HG02840 (cell line): ENCODE data around the gene EEF1G.
A peak's percentile ranks its signal among the peaks of the same experiment; 100 is the strongest.

ENCODE experiments used
- ATAC-seq: cut with Tn5 transposase; IDR thresholded peaks from one replicate; pipeline ENCODE4 v1.9.1; 2021; ENCODE audit warnings: mild to moderate bottlenecking, moderate library complexity, moderate number of reproducible peaks; ENCODE audit not compliant: unreplicated experiment, low FRiP score

EEF1G gene

DNA sequence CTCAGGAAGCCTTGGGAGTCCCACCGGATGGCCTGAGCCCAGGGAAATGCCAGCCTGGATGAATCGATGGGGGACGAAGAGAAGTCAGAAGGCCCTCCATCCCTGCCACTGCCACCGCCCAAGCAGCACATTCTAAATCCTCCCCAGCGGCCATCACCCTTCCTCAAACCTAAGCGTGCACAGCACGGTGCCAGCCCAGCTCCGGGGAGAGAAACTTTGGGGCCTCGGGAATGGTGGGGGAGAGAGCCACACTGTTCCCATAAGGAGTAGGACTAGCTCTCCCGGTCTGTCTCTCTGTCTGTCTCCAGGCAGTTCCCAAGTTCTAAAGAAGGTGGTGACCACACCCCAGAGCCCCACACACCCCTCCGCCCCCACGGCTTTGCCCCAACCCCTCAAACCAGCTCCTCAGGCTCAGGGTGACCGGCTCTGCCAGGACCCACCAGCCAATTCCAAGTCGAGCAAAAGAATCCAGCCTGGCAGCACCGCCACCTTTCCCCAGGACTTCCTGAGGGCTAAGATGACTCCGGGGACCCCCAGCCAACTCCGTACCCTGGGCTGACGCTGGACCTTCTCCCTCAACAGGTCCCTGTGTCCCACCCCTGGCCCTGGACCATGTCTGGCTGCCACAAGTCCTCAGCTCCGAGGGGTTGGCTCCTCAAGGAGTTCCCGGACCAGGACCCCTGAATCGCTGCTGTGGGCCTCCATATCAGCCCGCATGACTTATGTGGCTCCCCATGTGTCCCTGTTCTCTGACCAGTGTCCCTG, 29.8 kb downstream of the EEF1G start:
- no peak for ATAC-seq

DNA sequence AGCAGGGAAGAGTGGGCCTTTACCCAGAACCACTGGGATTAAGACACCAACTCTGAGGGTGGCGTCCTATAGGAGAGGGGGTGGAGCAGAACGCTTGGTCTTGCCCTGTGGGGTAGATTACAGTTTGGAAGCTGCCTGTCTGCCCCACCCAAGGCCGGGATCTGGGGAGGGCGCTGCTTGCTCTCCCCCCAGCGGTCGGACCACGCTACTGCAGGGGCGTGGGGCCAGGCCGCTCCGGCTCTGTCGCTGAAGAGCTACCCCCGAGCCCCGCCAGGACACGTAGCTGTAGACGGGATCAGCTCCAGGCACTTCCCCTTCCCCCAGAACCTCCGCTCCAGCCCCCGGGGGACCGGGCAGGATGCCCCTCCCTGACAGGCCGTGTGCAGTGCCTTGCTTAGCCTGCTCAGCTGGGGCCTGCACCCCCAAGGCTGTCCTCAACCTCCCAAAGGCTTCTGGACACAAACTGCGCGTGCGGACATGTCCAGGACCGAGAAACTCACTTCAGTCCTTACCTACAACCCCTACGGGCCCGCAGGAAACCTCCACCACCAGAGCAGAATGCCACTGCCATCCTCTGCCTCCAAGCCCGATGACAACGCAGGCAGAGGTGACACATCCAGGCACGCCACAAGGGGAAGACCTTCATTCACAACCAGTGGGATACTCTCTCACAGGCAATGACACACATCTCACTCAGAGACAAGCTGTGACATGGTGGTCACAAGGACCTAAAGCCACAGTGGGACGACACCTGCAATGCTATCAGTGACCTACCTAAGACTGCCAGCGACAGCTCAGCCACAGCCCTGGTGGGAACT, 30.7 kb downstream of the EEF1G start:
- ATAC-seq, result no peak

DNA sequence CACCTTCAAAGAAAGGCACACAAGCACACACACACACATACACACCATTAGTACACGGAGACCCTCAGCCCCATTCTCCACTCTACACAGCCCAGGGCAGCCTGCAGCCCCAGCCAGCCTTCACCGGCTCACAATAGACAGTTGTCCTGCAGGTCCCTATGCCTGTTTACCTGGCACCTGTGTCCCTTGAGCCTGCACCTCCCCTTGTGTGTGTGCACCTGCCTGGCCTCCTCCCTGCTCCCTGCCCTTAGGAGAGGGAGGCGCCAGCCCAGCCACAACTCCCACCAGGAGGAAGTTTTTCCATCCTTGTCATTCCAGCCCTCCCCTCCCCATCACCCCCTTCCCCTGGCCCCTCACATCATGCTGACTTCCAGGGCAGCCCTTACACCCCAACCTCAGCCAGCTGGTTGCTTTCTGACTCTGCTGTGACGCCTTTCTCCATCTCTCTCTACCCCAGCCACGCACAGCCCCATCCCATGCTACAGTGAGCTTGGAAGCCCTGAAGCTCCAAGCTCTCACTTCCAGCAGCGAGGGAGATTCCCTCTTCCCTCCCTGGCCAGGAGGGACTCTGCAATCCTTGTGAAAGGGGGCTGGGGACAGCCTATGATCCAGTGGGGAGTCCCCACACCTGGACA, 31.5 kb downstream of the EEF1G start:
- ATAC-seq, result no peak

DNA sequence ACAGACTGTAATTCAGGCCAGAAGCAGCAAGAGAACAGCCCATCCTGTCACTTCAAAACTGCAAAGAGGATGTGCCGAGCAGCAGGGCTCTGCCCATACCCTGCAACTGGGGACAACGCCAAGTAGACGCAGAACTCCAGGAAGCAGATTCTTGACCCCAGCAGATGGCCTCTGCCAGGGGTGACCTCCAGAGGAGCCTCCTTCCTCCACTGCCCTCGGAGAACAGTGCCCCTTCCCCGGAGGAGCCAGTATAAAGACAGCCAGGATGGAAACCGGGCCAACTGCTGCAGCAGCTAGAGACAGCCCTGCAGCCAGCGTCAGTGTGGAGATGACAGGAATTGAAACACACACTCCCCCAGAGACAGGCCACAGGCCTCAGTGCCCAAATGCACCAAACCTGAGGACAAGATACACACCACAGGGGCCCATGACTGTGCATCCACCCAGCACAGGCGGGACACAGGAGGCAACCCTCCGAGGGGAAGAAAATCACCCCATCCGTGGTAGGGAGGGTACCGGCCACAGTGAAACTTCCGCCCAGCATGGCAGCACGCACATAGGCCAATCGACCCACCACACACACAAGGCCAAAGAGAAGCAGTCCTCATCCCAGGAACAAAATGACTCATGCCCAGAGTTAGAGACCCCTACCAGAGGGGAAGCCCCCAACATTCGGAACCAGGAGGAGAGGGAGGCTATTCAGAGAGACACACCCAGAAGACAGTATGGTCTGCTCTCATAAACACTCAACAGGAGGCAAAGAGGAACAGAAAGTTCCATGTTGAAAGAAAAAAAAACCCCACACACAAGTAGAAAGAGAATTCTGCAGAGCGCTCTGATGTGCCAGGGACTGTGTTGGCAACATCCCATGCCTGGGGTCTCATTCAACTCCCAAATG, 32.6 kb downstream of the EEF1G start:
- ATAC-seq, result peak; percentile 43

DNA sequence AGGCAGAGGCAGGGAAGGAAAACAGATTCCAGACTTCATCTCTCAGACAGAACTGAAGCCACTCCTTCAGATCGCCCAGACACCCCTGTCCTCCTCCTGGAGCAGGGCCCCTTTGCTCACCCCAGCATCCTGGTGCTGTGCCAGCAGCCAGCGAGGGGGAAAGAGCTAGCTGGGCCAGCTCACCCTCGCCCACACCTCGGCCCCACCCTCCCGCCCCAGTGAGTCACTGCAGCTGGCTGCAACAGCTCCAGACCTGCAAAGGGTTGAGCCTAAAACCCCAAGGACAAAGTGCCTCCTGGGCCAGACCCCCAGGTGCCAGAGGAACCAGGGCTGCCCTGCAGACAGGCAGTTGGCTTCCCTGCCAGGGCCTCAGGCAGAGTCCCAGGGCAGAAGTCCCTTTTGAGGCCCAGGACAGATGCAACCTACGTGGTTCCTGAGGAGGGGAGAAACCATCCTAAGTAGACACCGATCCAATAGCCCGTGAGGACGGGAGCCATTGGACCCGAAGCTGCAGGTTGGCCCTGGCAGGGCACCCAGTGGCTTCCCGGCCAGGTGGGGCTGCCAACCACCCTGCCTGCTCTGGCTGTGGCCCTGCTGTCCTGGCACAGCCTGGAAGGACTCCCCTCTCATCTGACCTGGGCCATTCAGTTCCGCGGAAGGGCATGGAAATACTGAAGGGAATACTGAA, 34.3 kb downstream of the EEF1G start:
- no peak for ATAC-seq

DNA sequence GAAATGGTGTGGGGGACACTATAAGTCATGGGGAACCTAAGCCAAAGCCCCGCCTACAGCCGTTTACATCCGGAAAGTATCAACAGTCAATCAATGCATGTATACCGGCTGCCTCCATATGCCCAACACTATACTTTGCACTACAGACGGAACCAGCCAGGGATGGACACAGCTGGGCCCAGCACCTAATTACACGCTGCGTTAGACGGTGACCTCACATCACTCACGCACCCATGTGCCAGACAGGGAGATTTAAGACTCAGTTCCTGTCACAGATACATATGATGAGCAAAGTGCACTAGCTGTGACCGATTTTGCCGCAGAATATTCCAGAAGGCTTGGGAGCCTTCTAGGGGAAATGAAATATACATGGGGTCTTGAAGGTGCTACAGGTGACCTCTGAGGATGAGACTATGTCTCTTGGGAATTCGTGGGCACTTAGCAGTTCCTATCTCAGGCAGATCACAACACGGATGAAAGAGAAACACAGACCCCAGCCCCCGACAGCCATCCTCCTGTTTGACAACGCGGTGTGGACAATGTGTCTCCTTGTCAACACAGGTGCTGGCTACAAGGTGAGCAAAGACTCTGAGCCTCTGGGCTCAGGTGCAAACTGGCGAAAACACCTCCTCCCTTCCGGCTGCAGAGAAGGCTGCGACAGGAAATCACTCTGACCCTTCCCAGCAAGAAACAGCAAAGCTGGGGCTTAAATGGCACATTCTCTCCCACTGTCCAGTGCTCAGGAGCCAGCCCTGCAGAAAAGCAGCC, 35.0 kb downstream of the EEF1G start:
- ATAC-seq, result no peak

DNA sequence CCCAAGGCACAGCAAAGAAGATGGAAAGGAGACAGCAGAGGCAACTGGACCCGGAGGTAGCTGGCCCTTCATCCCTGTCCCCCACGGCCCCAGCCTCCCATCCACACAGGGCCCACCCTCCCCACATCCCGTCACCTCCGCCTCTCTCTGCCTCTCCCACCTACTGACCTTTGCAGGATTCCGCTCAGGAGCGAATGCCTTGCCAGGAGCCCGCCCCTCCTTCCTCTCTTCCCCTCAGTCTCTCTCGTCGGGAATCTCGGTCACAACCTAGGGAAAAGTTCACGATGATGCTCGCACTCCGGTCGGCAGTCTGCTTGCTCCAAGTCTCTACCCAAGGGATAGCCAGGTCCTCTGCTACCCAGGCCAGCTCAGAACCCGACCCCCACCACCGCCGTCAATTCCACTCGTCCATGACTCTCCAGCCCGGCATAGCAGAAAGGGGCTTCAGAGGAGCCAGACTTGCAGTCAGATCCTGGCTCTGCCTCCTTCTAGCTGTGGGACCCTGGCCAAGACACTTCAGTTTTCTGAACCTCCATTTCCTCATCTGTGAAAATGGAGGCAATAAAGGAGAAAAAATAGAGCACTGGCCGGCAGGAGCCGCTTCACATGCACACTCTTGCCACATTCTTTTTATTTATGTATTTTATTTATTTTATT, 37.3 kb downstream of the EEF1G start:
- ATAC-seq, result no peak

DNA sequence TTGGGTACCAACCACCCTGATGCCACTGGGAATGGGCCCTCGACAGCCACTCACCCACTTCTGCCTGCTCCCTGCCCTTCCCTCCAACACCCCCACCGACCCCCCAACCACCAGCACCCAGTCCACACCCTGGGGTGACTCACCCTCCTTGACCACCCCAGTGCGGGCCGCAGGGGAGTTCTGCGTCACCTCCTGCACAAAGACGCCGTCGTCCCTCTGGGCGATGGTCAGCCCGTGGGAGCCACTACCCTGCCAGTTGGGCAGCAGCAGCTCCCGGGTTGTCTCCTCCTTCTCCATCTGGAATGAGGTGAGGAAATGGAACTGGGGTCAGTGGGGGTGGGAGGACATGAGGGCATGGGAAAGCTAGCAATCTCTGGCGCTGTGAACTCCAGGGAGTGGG, 37.9 kb downstream of the EEF1G start:
- no peak for ATAC-seq

DNA sequence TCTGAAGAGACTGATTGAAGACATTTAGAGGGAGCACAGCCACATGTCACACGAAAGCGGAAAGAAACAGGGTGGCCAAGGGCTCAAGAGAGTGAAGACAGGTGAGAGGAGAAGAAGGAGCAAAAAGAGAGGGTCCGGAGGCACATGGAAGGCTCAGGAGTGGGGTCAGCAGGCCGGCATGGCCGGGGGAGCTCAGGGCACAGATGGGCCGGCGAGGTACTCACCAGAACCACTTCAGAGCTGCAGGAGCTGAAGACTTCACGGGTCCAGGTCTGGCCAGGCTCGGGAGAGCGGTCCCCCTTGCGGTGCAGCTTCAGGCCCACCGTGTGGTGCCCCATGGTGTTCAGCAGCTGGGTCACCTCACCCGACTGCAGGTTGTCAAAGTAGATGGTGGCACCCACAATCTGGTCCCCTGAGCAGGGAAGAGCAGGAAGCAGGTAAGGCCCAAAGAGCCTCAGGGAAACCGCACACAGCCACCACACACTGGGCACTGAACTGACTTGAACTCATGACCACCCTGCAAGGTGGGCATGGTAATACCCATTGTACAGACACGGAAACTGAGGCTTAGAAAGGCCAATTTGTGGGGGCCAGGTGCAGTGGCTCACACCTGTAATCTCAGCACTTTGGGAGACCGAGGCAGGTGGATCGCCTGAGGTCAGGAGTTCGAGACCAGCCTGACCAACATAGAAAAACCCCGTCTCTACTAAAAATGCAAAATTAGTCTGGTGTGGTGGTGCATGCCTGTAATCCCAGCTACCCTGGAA, 38.7 kb downstream of the EEF1G start:
- ATAC-seq, result no peak

DNA sequence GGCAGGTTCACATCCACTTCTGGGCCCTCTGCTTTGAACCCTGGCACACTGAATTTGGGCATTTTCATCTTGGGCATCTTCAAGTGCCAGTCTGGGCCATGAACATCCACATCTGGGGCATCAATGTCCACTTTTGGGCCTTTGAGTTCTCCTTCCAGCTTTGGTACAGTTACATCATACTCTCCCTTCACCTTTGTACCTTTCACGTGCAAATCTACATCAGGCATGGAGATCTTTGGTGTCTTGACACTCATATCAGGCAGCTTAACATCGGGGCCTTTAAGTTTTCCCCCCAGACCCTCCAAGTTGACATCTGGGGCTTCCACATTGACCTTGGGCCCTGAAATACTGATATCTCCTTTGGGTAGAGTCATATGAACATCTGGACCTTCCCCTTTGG, 41.6 kb downstream of the EEF1G start:
- no peak for ATAC-seq

DNA sequence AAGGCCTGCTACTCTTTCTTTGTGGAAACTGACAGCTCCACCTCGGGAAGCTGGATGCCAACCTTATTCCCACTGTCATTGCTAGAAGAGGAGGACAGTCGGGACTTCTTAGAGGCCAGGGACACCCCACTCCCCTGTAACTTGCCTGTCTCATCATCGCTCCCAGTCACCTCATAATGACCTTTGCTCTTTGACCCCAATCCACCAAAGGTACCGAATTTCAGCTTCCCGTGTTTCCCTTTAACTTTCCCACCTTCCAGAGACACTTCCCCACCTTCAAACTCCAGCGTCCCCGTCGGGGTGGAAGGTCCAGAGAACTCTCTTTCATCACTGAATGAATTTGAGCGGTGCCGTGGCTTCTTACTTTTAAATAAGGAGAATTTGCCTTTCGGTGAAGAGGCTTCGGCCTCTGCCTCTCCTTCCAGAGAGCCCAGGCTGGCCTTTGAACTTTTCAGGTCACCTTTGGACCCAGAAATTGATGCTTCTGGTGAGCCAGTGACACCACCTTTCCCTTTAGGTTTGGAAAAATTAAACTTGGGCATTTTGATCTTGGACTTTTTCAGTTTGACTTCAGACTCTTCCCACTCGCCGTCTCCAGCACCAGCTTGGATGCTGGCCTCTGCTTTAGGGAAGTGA, 56.8 kb downstream of the EEF1G start:
- no peak for ATAC-seq

DNA sequence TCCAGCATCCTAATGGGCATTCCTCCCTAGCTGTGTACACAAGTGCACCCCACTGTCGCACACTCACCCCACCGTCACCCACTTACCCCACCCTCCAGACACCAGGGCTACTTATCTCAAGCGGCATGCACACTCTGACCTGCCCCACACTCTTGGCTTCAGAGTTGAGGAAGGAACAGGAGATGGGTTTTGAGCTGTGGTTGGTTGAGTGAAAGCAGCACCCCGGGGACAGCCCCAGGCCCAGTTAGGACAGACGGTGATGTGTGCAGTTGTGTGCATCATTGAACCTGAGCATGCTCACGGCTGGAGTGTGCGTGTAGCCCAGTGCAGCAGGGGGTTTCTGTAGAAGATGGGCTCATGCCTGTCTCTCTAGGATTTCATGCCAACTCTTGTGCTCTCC, 59.5 kb downstream of the EEF1G start:
- no peak for ATAC-seq

DNA sequence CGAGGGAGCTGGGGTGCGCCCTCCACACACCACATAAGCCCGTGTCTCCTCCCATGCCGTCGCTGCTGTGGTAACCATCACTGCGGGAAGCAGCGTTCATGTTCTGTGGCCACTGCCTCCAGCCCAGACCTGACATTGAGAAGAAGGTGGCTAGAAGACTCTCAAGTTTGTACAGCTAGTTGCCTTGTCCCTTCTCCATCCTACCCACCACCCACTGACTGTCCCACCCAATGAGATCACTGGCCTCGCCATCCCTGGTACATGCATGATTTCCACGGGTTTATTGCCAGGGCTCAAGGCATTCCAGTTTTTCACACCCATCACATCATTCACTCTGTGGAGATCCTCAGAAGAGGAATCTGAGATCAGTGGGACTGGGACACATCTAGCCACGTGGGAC, 60.1 kb downstream of the EEF1G start:
- no peak for ATAC-seq

DNA sequence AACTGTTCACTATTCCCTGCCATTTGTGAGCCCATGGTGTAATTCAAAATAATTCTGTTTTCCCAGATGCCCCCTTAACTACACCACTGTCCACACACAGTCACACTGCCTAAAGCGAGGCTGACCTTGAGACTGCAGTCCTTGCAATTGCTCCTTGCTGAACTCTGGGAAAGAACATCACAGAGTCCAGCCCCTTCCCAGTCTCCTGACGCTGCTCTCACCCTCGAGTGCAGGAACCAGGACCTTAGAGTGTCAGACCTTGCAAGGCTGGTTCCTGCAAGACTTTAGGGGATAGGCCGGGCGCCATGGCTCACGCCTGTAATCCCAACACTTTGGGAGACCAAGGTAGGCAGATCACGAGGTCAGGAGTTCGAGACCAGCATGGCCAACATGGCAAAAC, 60.7 kb downstream of the EEF1G start:
- no peak for ATAC-seq
